WERI-Rb-1 (cell line): Measurements from ENCODE around the gene STK16.
"Not testable (repeated sequence)": the region's sequence is repeated elsewhere in the genome, so short reads cannot be mapped to it uniquely, and the experiment has no call there.

Experiments
- DNase-seq: peaks from one replicate; pipeline ENCODE4 v3.0.0-alpha.2; 2020
- H3K27ac ChIP-seq: fragments of 250-450 bp; sonication (Bioruptor Pico); 2 replicates; pipeline ENCODE4 v1.5.1; 2020; ENCODE audit warnings: mild to moderate bottlenecking, moderate library complexity
- H3K27me3 ChIP-seq: fragments of 250-450 bp; sonication (Bioruptor Pico); 2 replicates; pipeline ENCODE4 v1.5.1; 2021; ENCODE audit warnings: mild to moderate bottlenecking, low read depth, moderate library complexity; ENCODE audit not compliant: insufficient read depth, severe bottlenecking
- H3K36me3 ChIP-seq: fragments of 250-450 bp; sonication (Bioruptor Pico); 2 replicates; pipeline ENCODE4 v1.5.1; 2020; ENCODE audit warnings: mild to moderate bottlenecking, moderate library complexity
- H3K4me3 ChIP-seq: 2 replicates; pipeline ENCODE4 v1.5.1; 2011; ENCODE audit warnings: low read depth, mild to moderate bottlenecking, control low read depth, low read length
- H3K9me3 ChIP-seq: fragments of 250-450 bp; sonication (Bioruptor Pico); 2 replicates; pipeline ENCODE4 v1.5.1; 2021; ENCODE audit warnings: mild to moderate bottlenecking, moderate library complexity; ENCODE audit not compliant: severe bottlenecking
- TF ChIP-seq, protein P1 (sequence below): IDR thresholded peaks from 2 replicates; pipeline ENCODE4 v1.5.1; 2011; ENCODE audit warnings: low read depth, mild to moderate bottlenecking, control low read depth, inconsistent platforms, low read length

Gene STK16, protein sequence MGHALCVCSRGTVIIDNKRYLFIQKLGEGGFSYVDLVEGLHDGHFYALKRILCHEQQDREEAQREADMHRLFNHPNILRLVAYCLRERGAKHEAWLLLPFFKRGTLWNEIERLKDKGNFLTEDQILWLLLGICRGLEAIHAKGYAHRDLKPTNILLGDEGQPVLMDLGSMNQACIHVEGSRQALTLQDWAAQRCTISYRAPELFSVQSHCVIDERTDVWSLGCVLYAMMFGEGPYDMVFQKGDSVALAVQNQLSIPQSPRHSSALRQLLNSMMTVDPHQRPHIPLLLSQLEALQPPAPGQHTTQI

DNA sequence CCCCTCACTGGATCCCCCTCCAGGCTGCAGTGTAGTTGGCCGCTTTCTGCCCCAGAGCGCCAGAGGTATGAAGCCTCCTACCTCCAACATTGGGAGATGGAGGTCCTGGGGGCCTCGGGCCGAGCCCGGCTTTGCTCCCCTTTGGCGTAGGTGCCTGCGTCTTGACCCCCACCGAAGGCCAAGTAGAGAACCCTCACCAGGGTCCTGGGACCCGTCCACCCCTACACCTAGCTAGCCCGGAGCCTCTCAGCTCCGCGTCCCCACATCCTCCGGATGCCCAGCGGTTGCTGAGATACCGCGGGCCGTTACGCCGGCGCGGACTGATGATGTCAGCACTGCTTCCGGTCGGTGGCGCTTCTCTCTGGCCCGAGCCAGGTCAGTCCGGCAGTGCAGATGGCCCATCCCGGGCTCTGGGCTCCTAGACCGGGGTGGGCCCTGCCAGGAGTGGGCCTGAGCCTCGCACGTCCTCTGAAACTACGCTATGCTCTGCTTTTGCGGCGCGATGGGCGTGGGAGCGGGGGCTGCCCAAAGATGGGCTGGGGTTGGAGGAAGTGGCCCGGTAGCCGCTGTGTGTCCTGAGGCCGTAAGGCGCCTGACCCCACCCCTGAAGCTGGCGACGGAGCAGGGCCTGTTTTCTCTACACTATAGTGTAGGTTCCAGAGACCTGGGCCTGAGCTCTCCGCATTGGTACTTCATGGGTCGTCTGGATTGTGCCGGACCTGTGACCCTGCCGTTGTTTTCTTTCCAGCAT lies at the start of gene STK16, which contains the start of gene GLB1L:
Gene STK16 (plus strand): TSS at position 332 of the 751 bp plus-strand sequence. CDS start 521 bp downstream, outside the sequence.
Gene GLB1L (minus strand): TSS at position 297 of the 751 bp plus-strand sequence. CDS start 1,871 bp downstream, outside the sequence.
- Histone ChIP-seq H3K4me3 (peak within 1 kb of the TSS; percentile 96), H3K27ac (peak within 1 kb of the TSS; percentile 89), H3K27me3 (no peaks in the 10 kb centered on the region), H3K36me3 (peaks cover 35% of the 10 kb centered on the region), H3K9me3 (no peaks in the 10 kb centered on the region)
- TF ChIP-seq, protein P1, sequence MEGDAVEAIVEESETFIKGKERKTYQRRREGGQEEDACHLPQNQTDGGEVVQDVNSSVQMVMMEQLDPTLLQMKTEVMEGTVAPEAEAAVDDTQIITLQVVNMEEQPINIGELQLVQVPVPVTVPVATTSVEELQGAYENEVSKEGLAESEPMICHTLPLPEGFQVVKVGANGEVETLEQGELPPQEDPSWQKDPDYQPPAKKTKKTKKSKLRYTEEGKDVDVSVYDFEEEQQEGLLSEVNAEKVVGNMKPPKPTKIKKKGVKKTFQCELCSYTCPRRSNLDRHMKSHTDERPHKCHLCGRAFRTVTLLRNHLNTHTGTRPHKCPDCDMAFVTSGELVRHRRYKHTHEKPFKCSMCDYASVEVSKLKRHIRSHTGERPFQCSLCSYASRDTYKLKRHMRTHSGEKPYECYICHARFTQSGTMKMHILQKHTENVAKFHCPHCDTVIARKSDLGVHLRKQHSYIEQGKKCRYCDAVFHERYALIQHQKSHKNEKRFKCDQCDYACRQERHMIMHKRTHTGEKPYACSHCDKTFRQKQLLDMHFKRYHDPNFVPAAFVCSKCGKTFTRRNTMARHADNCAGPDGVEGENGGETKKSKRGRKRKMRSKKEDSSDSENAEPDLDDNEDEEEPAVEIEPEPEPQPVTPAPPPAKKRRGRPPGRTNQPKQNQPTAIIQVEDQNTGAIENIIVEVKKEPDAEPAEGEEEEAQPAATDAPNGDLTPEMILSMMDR, result 0 out of 2 replicates have a peak, but pooled peaks have one; percentile 2
- DNase-seq, result peak; percentile 94

DNA sequence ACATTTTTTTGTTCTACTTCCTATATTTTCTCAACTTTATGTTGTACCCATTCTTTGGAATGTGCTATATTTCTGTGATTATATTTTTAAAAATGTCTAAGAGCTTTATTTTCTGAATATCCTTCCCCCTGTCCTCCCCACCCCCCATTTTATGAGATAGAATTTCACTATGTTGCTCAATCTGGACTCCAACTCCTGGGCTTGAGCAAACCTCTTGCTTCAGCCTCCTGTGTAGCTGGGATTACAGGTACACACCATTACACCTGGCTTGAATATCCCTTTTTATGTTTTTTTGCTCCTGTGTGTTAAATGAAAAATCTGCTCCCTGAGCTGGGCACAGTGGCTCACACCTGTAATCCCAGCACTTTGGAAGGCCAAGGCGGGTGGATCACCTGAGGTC lies 47.9 kb upstream of the STK16 start:
- Histone ChIP-seq H3K27me3 (no peaks in the 10 kb centered on the region), H3K9me3 (no peaks in the 10 kb centered on the region)
- DNase-seq, result no peak

DNA sequence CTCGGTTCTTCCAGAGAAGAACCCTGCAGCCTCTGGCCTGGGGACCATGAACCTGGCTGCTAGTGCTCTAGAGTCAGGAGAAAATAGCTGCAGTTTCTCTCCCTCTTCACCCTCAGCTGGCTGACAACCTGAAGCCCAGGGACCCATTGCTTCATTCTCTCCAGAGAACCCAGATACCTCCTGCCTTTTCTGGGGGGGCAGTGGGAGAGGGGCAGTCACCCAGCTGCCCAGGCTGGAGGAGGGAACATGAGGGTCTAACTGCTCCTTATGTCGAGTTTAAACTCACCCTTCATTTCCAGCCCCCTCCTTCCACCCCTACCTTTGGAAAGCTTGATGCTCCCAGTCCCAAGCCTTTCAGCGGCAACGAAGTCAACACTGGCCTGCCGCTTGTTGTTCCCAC lies 46.3 kb upstream of the STK16 start:
- TF ChIP-seq, protein P1, result no peak
- no peaks in the 10 kb centered on the region for H3K27me3 ChIP-seq
- H3K9me3 ChIP-seq, result no peaks in the 10 kb centered on the region
- DNase-seq, result no peak
- no peaks in the 10 kb centered on the region for H3K36me3 ChIP-seq
- no peak overlapping the region for H3K27ac ChIP-seq
- H3K4me3 ChIP-seq, result no peak overlapping the region

More for the DNA sequence above, 47.9 kb upstream of the STK16 start:
- Histone ChIP-seq H3K4me3 (no peak overlapping the region), H3K36me3 (no peaks in the 10 kb centered on the region), H3K27ac (no peak overlapping the region)
- TF ChIP-seq, protein P1, result no peak

DNA sequence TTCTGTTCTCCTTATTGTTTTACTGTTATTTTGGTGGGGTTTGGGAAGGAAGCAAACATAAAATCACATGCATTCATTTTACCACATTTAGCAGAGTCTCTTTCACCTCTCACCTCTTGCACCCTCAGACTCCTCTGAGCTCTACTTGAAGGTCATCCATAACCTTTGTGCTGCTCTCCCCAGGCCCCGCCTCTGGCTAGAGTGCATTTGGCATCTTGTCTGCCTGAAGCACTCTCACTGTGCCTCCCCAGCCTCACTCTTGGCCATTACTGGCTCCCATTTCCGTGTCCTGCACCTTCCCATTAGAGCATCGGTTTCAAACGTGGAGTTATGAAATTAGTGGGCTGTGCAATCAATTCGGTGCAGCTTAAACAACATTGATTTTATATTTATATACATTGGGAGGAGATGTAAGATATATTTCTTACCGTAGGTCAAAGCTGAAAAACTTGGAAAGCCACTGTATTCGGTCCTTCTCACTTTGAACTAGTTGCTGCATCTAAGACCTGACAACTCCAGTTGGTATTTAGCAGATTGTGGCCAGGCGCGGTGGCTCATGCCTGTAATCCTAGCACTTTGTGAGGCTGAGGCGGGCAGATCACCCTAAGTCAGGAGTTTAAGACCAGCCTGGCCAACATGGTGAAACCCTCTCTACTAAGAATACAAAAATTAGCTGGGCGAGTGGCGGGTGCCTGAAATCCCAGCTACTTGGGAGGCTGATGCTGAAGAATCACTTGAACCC lies 45.6 kb upstream of the STK16 start:
- TF ChIP-seq, protein P1, result no peak
- Histone ChIP-seq H3K36me3 (no peaks in the 10 kb centered on the region), H3K9me3 (no peaks in the 10 kb centered on the region), H3K27me3 (no peaks in the 10 kb centered on the region), H3K27ac (no peak overlapping the region), H3K4me3 (no peak overlapping the region)
- DNase-seq, result peak; percentile 33

DNA sequence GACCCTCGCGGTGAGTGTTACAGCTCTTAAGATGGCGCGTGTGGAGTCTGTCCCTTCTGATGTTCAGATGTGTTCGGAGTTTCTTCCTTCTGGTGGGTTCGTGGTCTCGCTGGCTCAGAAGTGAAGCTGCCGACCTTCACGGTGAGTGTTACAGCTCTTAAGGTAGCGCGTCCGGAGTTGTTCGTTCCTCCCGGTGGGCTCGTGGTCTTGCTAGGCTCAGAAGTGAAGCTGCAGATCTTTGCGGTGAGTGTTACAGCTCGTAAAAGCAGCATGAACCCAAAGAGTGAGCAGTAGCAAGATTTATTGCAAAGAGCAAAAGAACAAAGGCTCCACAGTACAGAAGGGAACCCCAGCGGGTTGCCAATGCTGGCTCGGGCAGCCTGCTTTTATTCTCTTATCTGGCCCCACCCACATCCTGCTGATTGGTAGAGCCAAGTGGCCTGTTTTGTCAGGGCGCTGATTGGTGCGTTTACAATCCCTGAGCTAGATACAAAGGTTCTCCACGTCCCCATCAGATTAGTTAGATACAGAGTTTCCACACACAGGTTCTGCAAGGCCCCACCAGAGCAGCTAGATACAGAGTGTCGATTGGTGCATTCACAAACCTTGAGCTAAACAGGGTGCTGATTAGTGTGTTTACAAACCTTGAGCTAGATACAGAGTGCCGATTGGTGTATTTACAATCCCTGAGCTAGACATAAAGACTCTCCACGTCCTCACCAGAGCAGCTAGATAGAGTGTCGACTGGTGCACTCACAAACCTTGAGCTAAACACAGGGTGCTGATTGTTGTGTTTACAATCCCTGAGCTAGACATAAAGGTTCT lies 44.6 kb upstream of the STK16 start:
- not testable (repeated sequence) for H3K27ac ChIP-seq, H3K27me3 ChIP-seq, DNase-seq, H3K36me3 ChIP-seq, H3K9me3 ChIP-seq, H3K4me3 ChIP-seq

DNA sequence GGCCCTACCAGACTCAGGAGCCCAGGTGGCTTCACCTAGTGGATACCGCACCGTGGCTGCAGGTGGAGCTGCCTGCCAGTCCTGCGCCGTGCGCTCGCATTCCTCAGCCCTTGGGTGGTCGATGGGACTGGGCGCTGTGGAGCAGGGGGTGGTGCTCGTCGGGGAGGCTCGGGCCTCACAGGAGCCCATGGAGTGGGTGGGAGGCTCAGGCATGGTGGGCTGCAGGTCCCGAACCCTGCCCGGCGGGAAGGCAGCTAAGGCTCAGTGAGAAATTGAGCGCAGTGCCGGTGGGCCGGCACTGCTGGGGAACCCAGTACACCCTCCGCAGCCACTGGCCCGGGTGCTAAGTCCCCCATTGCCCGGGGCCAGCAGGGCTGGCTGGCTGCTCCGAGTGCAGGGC lies 43.9 kb upstream of the STK16 start:
- H3K27ac ChIP-seq, H3K27me3 ChIP-seq, H3K36me3 ChIP-seq, H3K4me3 ChIP-seq, H3K9me3 ChIP-seq, DNase-seq: not testable (repeated sequence)
